ENCODE results near the gene FHL3. TPM values are rescaled to one million over a fixed set of nuclear protein-coding genes. Genes with fewer than 3 reads are reported as not detected.
"Not testable (repeated sequence)": the region's sequence is repeated elsewhere in the genome, so short reads cannot be mapped to it uniquely, and the experiment has no call there.

The FHL3 gene
- total and polyA plus RNA-seq, 2 donors (not counting 1 experiment from before 2014, with no cell fraction given): 0.15 to 2.2 TPM

- H3K9me3 Mint-ChIP-seq (ENCODE audit: insufficient read depth); H3K9ac ChIP-seq (ENCODE audit: low read length); intact Hi-C loops (cut with micrococcal nuclease); H3K9me3 ChIP-seq (ENCODE audit: control extremely low read depth in 1 of 3, control insufficient read depth in 2 of 3, insufficient read depth in 1 of 3, low read length in 2 of 3); H3K27ac Mint-ChIP-seq; H3K27me3 Mint-ChIP-seq; H3K4me1 ChIP-seq (ENCODE audit: control insufficient read depth in 2 of 2, insufficient read depth in 2 of 2, low read length in 2 of 2); H3K4me1 Mint-ChIP-seq; H3K4me3 Mint-ChIP-seq; H3K4me2 ChIP-seq (replicated peaks; ENCODE audit: low read depth, low read length, poor library complexity, severe bottlenecking); H3K79me2 ChIP-seq (ENCODE audit: control insufficient read depth, insufficient read depth, low read length); ATAC-seq (ENCODE audit: low read depth); H3K27me3 ChIP-seq (replicated peaks in 1 of 4; ENCODE audit: control extremely low read depth in 1 of 4, control insufficient read depth in 3 of 4, insufficient read depth in 4 of 4, low read length in 3 of 4); H2AFZ ChIP-seq (ENCODE audit: insufficient read depth, low read depth, low read length, poor library complexity, severe bottlenecking); H3K4me3 ChIP-seq (ENCODE audit: control extremely low read depth in 1 of 5, extremely low read depth in 1 of 5, insufficient read depth in 1 of 5, low read depth in 2 of 5, low read length in 4 of 5); H4K20me1 ChIP-seq (ENCODE audit: control insufficient read depth, insufficient read depth, low read length, poor library complexity, severe bottlenecking); H3K27ac ChIP-seq (ENCODE audit: low read length in 2 of 2): not testable (repeated sequence)
- peak; percentile 71 for TF ChIP-seq CTCF (IDR thresholded peaks at IDR 0.05)
- DNase-seq: peak; percentile 55
- 85% methylated on average over 3 of the region's 6 CpGs for WGBS (ENCODE audit: insufficient coverage)
- ChIA-PET POLR2A (interaction anchor here (0.7 kb wide), 1 partner anchor 82 kb away, joined by 4 read pairs; no protein-coding TSS in a partner anchor), CTCF (interaction anchor here (0.7 to 4.6 kb wide), 4 partner anchors 26 to 546 kb away, joined by 3 to 63 read pairs (median 5); no protein-coding TSS in a partner anchor)
- H3K36me3 ChIP-seq (replicated peaks in 1 of 2; ENCODE audit: control extremely low read depth in 1 of 2, control insufficient read depth in 1 of 2, extremely low read depth in 1 of 2, insufficient read depth in 2 of 2, low read length in 1 of 2): peaks cover 12 to 50% of the 10 kb centered on the region in 2 experiments
Observed at GRCh38 chr1:37975083-37975482, 30.2 kb downstream of the FHL3 start.

DNA sequence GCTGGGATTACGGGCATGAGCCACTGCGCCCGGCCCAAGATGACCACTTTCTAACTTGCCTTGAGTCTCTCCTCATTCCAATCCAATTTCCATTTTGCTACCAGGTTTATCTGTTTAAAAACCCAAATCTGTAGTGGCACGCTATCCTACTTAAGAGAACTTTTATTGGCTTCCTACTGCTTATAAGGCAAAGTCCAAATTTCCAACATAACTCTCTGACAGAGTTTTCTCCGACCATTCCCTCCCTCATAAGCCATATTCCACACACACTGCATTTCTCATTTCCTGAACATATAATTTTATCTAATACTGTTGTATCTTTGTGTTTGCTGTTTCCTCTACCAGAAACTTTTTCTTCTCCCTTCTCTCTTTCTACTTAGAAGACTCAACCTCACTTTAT lies 30.7 kb downstream of the FHL3 start:
- peaks cover 12 to 50% of the 10 kb centered on the region in 2 experiments for H3K36me3 ChIP-seq (replicated peaks in 1 of 2; ENCODE audit: control extremely low read depth in 1 of 2, control insufficient read depth in 1 of 2, extremely low read depth in 1 of 2, insufficient read depth in 2 of 2, low read length in 1 of 2)
- H2AFZ ChIP-seq (ENCODE audit: insufficient read depth, low read depth, low read length, poor library complexity, severe bottlenecking): no peak overlapping the region
- no peaks in the 10 kb centered on the region for H3K27me3 Mint-ChIP-seq
- no peak overlapping the region for H3K27ac Mint-ChIP-seq
- CTCF ChIA-PET: interaction anchor here (0.7 to 4.6 kb wide), 2 partner anchors 84 to 254 kb away, joined by 4 to 63 read pairs; no protein-coding TSS in a partner anchor
- intact Hi-C loops (cut with micrococcal nuclease): no loop called here
- DNase-seq: no peak
- ATAC-seq (ENCODE audit: low read depth): no peak
- no peaks in the 10 kb centered on the region for H3K4me1 Mint-ChIP-seq
- no peak overlapping the region for H3K27ac ChIP-seq (ENCODE audit: low read length in 2 of 2)
- H4K20me1 ChIP-seq (ENCODE audit: control insufficient read depth, insufficient read depth, low read length, poor library complexity, severe bottlenecking): no peaks in the 10 kb centered on the region
- POLR2A ChIA-PET: interaction anchor here (0.7 kb wide), 1 partner anchor 21 kb away, joined by 9 read pairs; no protein-coding TSS in a partner anchor
- H3K9me3 Mint-ChIP-seq (ENCODE audit: insufficient read depth): no peaks in the 10 kb centered on the region
- H3K4me2 ChIP-seq (replicated peaks; ENCODE audit: low read depth, low read length, poor library complexity, severe bottlenecking): no peak overlapping the region
- no peaks in the 10 kb centered on the region for H3K4me1 ChIP-seq (ENCODE audit: control insufficient read depth in 2 of 2, insufficient read depth in 2 of 2, low read length in 2 of 2)
- H3K9ac ChIP-seq (ENCODE audit: low read length): no peak overlapping the region
- H3K4me3 Mint-ChIP-seq: no peak overlapping the region
- TF ChIP-seq EZH2 (IDR thresholded peaks at IDR 0.05; ENCODE audit: borderline replicate concordance, insufficient read depth, low read depth, low read length, poor library complexity, severe bottlenecking): no peak
- no peak for TF ChIP-seq CTCF (IDR thresholded peaks at IDR 0.05)
- no peak overlapping the region for H3K4me3 ChIP-seq (ENCODE audit: control extremely low read depth in 1 of 5, extremely low read depth in 1 of 5, insufficient read depth in 1 of 5, low read depth in 2 of 5, low read length in 4 of 5)
- H3K79me2 ChIP-seq (ENCODE audit: control insufficient read depth, insufficient read depth, low read length): peaks cover 5% of the 10 kb centered on the region
- no peaks in the 10 kb centered on the region for H3K27me3 ChIP-seq (replicated peaks in 1 of 4; ENCODE audit: control extremely low read depth in 1 of 4, control insufficient read depth in 3 of 4, insufficient read depth in 4 of 4, low read length in 3 of 4)
- 98% methylated on average over 4 of the region's 5 CpGs for WGBS (ENCODE audit: insufficient coverage)
- no peaks in the 10 kb centered on the region for H3K9me3 ChIP-seq (ENCODE audit: control extremely low read depth in 1 of 3, control insufficient read depth in 2 of 3, insufficient read depth in 1 of 3, low read length in 2 of 3)

- H3K9me3 Mint-ChIP-seq (ENCODE audit: insufficient read depth); H3K27ac Mint-ChIP-seq; H3K4me1 ChIP-seq (ENCODE audit: control insufficient read depth in 2 of 2, insufficient read depth in 2 of 2, low read length in 2 of 2); H3K79me2 ChIP-seq (ENCODE audit: control insufficient read depth, insufficient read depth, low read length); H2AFZ ChIP-seq (ENCODE audit: insufficient read depth, low read depth, low read length, poor library complexity, severe bottlenecking); ATAC-seq (ENCODE audit: low read depth); H3K4me1 Mint-ChIP-seq; CTCF ChIA-PET; H4K20me1 ChIP-seq (ENCODE audit: control insufficient read depth, insufficient read depth, low read length, poor library complexity, severe bottlenecking); H3K9ac ChIP-seq (ENCODE audit: low read length); H3K27ac ChIP-seq (ENCODE audit: low read length in 2 of 2); POLR2A ChIA-PET; H3K9me3 ChIP-seq (ENCODE audit: control extremely low read depth in 1 of 3, control insufficient read depth in 2 of 3, insufficient read depth in 1 of 3, low read length in 2 of 3); H3K4me3 Mint-ChIP-seq; intact Hi-C loops (cut with micrococcal nuclease); H3K27me3 ChIP-seq (replicated peaks in 1 of 4; ENCODE audit: control extremely low read depth in 1 of 4, control insufficient read depth in 3 of 4, insufficient read depth in 4 of 4, low read length in 3 of 4); H3K27me3 Mint-ChIP-seq; H3K4me2 ChIP-seq (replicated peaks; ENCODE audit: low read depth, low read length, poor library complexity, severe bottlenecking); DNase-seq; H3K4me3 ChIP-seq (ENCODE audit: control extremely low read depth in 1 of 5, extremely low read depth in 1 of 5, insufficient read depth in 1 of 5, low read depth in 2 of 5, low read length in 4 of 5): not testable (repeated sequence)
- peaks cover 11 to 50% of the 10 kb centered on the region in 2 experiments for H3K36me3 ChIP-seq (replicated peaks in 1 of 2; ENCODE audit: control extremely low read depth in 1 of 2, control insufficient read depth in 1 of 2, extremely low read depth in 1 of 2, insufficient read depth in 2 of 2, low read length in 1 of 2)
- no CpG with 5 or more reads among the region's 5 CpGs for WGBS (ENCODE audit: insufficient coverage)
Observed at GRCh38 chr1:37973684-37974083, 31.6 kb downstream of the FHL3 start.
